Measurements from ENCODE around the gene MRPS22. TPM values are rescaled to one million over a fixed set of nuclear protein-coding genes. Genes with fewer than 3 reads are reported as not detected.
A peak's percentile ranks its signal among the peaks of the same experiment; 100 is the strongest.
"Not testable (repeated sequence)": the region's sequence is repeated elsewhere in the genome, so short reads cannot be mapped to it uniquely, and the experiment has no call there.

The MRPS22 gene
- total RNA-seq, 1 experiment from 2014 or later, result 109 TPM

DNA sequence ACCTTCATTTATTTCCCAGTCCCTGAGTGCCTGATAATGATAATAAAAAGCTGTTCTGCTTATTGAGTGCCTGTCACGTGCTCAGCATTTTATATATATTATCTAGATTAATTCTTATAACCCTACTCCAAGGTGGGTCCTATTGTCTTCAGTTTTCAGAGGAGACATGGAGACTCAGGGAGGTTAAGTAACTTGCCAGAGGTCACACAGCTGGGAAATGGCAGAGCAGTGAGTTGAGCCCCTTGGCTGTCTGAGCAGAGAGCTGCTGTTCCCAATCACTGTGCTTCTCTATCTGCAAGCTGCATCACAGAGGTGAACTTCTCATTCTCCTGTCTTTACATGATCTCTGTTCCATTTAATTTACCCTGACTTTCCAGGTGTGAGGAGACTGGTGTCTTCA, 32.3 kb upstream of the MRPS22 start:
- DNase-seq (ENCODE audit: low spot score), result no peak

DNA sequence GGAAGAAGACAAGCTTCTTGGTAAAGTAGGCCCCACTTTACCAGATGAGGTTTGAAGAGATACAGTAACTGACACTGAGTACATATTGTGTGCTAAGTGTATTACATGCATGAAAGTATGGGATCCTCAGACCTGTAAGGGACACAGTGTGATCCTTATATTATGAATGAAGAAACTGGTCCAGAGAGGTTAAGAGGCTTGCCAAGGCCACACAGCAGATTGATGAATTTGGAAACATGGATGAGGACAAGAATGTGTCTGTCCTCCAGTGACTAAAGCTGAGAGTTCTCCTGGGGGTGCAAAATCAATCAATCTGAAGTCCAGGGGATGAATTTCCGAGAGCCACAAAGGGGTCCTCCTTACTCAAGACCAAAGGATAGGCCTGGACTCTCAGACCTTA, 31.4 kb upstream of the MRPS22 start:
- DNase-seq (ENCODE audit: low spot score), result no peak

- DNase-seq (ENCODE audit: low spot score), result no peak
Observed at GRCh38 chr3:139312959-139313358, 30.9 kb upstream of the MRPS22 start.

GRCh38 chr3:139313921-139314320, 29.9 kb upstream of the MRPS22 start:
- DNase-seq (ENCODE audit: low spot score), result no peak

DNA sequence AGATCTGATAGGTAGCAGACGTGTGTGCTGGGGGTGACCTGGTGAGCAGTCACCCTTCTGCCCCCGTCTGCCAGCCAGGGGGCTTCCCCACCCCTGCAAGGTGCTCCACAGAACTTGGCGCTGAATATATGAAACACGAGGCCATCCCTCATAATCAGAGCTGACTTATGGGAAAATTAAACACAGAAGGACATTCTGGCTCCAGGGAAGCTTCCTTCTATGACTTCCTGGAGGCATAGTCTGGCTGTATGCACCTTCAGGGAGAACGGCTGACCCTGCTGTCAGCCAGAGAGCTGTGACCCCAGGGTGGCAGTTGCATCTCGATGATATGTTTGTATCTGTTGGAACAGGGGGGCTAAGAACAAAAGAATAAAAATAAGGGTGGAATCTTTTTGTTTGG, 26.6 kb upstream of the MRPS22 start:
- DNase-seq (ENCODE audit: low spot score), result no peak

DNA sequence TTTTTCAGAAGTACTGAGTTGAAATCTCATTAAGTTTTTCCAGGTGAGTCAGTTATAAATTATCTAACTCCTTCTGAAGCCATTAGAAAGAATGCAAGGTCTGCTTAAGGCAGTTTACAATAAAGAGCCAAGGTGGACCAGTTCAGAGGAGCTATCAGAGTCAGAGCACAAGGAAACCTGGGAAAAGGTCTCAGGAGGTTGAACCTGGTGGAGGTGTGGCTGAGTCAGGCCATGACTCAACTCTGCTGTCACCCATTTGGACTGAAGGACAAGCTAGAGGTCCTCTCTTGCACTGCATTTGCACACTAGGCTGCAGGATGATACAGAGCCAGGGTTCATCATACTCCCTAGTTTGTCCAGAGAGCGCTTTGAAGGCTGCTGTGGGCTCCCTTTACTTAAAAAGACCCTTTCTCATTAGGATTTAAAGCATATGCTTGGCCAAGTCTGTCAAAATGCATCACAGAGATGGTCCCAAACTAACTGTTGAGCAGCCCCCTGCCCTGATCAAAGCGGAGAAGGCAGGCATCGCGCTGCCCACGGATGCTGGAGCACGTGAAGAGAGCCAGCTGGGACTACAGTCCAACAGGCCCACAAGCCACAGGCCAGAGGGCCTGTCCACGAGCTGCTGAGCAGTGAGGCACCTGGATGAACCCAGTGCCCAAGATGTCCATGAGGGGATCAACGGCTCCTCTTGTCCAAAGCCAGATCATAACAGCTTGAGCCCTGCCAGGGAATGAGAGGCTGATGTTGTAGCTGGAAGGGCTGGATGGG, 26.0 kb upstream of the MRPS22 start:
- no peak for DNase-seq (ENCODE audit: low spot score)

GRCh38 chr3:139318431-139318816, 25.4 kb upstream of the MRPS22 start:
- DNase-seq (ENCODE audit: low spot score), result no peak

GRCh38 chr3:139318826-139319225, 25.0 kb upstream of the MRPS22 start:
- no peak for DNase-seq (ENCODE audit: low spot score)

DNA sequence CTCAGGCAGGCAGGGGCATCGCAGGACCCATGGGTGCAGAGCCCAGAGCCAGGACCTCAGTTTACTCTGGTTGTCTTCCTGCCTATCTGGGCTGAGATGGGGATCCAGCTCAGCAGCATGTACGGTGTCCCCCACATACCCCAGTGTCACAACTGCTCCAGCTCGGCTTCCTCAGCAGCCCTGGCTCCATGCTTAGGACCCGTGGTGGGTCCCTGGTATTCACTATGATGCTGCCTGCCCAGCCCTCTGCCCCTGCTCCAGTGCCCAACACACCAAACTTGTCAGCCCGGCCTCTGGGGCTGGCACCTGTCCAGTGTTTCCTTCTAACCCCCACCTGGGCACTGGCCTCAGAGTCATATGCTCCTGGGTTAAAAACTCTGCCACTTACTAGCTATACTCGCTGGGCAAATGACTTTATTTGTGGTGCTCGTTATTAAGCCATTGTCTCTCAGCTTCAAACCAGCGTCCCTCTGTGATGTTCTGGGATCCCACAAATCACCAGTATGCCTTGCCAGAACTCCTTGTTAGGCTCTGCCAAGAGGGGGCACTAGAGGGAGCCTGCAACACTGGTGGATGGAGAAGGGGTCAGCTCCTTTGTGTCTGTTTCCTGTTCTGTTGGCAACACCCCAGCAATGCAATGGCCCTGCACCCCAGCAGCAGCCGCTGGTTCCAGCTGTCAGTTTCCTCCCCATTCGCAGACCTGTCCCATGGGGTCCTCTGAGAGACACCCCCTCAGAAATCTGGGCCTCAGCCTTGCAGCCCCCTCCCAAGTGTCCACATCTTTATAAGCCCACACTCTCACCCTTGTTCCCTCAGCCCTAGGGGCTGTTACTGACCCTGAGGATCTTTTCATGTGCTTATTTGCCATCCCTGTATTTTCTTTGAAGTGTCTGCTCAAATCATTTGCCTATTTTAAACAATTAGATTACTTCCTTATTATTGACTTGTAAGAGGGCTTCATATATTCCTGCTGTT, 24.1 kb upstream of the MRPS22 start:
- peak; percentile 54 for DNase-seq (ENCODE audit: low spot score)

GRCh38 chr3:139320551-139321309, 23.1 kb upstream of the MRPS22 start:
- no peak for DNase-seq (ENCODE audit: low spot score)

- DNase-seq (ENCODE audit: low spot score), result no peak
Observed at GRCh38 chr3:139322346-139322745, 21.5 kb upstream of the MRPS22 start.

- no peak for DNase-seq (ENCODE audit: low spot score)
Observed at GRCh38 chr3:139323146-139323545, 20.7 kb upstream of the MRPS22 start.

DNA sequence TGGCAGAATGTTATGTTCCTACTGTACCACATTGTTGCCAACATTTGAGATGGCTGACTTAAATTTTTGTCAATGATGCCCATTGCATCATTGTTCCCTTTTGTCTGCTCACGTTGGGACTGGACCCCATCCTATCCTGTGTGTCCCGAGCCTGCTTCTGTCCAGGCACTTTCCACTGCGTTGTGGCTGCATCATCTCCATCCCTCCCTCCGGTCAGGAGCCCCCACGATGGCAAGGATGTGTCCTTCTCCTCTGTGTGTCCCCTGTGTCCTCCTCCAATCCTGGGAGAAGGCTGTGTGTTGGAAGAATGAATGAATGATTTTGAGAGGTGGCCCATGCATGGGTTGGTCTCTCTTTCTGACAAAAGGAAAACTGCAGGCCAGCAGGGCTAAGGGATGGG, 19.4 kb upstream of the MRPS22 start:
- no peak for DNase-seq (ENCODE audit: low spot score)

DNA sequence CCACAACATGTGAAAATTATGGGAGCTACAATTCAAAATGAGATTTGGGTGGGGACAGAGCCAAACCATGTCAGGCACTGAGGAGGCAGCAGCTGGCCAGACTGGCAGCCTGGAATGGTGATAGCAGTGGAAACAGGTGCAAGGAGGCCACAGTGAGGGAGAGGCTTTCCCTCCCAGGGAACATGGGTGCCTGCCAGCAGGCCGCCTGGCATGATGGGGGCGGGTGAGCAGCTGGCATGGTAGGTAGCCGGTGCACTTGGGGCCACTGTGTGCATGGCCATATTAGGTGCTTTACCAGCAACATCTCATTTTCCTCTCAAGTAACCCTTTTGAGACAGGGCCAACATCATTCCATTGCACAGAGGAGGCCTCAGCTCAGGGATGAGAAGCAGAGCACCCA, 18.3 kb upstream of the MRPS22 start:
- DNase-seq (ENCODE audit: low spot score), result no peak

- DNase-seq (ENCODE audit: low spot score), result no peak
Observed at GRCh38 chr3:139326131-139326530, 17.7 kb upstream of the MRPS22 start.

GRCh38 chr3:139326707-139327106, 17.1 kb upstream of the MRPS22 start:
- DNase-seq (ENCODE audit: low spot score), result no peak

DNA sequence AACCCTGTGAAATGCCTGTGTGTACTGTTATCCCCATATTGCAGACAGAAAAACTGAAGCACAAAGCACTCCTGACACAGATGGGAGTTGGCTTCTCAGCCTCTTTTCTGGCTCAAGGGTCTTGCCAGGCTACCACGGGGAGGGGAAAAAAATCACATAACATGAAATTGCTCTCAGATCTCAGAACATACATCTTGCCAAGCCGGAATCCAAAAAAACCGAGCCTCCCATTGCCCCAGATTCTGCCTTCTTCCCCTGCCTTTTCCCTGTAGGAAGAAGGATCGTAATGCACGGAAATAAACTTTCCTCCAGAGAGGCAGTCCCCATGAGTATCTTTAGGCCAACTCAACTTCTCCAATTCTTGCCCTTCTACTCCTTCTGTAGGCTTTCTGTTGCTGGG, 16.6 kb upstream of the MRPS22 start:
- no peak for DNase-seq (ENCODE audit: low spot score)

DNA sequence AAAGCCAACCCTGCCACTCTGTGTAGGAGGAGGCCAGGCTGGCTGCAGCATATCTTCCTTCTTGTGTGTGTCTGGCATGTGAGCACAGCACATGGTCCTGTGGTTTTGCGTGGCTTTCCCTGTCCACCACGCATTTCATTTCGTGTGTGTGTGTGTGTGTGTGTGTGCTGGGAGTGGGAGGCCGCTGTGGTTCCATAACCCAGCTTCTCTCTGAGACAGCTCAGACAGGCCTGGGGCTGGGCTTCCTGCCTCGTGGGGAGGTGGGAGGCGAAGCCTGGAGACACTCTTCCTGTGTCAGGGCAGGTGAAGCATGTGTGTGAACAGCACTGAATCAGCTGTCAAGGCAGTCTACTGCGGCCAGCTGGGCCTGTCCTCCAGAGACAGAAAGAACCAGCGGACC, 16.0 kb upstream of the MRPS22 start:
- no peak for DNase-seq (ENCODE audit: low spot score)

DNA sequence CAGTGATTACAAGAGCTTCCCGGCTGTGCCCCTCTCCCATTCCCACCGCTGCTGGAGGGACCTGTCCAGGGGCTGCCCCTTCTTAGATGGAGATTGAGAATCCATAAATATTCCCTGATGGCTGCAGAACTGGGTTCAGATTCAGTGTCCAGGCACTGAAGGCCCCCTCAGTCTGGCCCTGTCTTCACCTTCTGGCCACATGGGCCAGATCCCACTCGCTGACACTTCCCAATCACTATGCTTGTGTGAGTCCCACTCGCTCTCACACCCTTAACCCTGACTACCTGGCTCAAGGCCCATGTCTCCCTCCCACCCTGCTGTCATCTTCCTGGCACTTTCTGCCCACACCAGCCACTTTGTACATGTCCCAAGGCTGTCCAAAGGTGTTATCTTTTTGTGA, 15.5 kb upstream of the MRPS22 start:
- no peak for DNase-seq (ENCODE audit: low spot score)

DNA sequence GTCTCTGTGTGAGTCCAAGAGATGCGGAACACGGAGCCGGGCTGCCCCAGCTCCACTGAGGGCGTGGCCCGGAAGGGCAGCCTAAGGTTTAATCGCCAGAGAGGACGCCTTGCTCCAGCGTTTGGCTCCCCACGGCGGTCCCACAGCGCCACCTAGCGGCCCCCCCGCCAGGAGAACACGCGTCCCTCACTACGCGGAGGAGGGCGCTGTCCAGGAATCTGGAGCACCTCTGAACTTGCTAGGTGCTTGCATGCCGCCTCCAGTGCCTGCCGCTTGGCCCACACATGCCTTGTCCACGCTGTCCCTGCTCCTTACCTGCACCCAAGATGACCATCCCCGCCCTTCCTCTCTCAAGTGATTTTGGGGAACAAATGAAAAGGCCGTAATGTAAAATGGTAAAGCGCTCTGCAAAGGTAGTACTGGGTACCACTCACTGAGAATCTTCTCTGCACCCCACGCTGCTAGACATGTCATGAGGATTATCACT, 14.4 kb upstream of the MRPS22 start:
- DNase-seq (ENCODE audit: low spot score), result peak; percentile 88

- DNase-seq (ENCODE audit: low spot score), result no peak
Observed at GRCh38 chr3:139332092-139332491, 11.7 kb upstream of the MRPS22 start.

DNA sequence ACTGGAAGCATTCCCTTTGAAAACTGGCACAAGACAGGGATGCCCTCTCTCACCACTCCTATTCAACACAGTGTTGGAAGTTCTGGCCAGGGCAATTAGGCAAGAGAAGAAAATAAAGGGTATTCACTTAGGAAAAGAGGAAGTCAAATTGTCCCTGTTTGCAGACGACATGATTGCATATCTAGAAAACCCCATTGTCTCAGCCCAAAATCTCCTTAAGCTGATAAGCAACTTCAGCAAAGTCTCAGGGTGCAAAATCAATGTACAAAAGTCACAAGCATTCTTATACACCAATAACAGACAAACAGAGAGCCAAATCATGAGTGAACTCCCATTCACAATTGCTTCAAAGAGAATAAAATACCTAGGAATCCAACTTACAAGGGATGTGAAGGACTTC, 9.1 kb upstream of the MRPS22 start:
- not testable (repeated sequence) for DNase-seq (ENCODE audit: low spot score)

Data from H4 (cell line).